SK-N-SH (cell line): ENCODE data around the gene TBX2. TPM values are rescaled to one million over a fixed set of nuclear protein-coding genes. Genes with fewer than 3 reads are reported as not detected.
A peak's percentile ranks its signal among the peaks of the same experiment; 100 is the strongest.

Experiments used
- CTCF ChIA-PET: fragments of 300-600, 350-600 bp; formaldehyde crosslinking; extraction: SDS; loops from one replicate; lab custom pipeline; 2021; lab: Yijun Ruan, JAX
- POLR2A ChIA-PET: fragments of 350-600 bp; sonication (Branson Sonifier 250); formaldehyde crosslinking; extraction: SDS; loops from one replicate; lab custom pipeline; 2020; ENCODE audit warnings: antibody characterized with exemption, inconsistent platforms; lab: Yijun Ruan, JAX
- DNase-seq: peaks from one replicate; pipeline ENCODE4 v3.0.0; 2012
- H2AFZ ChIP-seq: fragments of 200-600 bp; sonication (generic); 2 replicates; pipeline ENCODE4 v1.8.1; 2016; ENCODE audit warnings: antibody characterized with exemption, mild to moderate bottlenecking, low read depth
- H3F3A ChIP-seq: fragments of 200-600 bp; sonication (generic); replicated peaks from 2 replicates; pipeline ENCODE3; 2016; ENCODE audit warnings: antibody characterized with exemption, mild to moderate bottlenecking; ENCODE audit not compliant: insufficient read depth
- H3K27ac ChIP-seq, 2 experiments: fragments of 200-500 bp in 1 of 2; fragments of 200-600 bp in 1 of 2; sonication (Bioruptor generic) in 1 of 2; sonication (generic), shearing (Covaris generic) in 1 of 2; 2 replicates each; pipeline versions ENCODE4 v1.5.1 to v1.6.1; 2014 to 2016; ENCODE audit warnings: low read depth in 2 of 2, inconsistent platforms in 1 of 2, low read length in 1 of 2, mild to moderate bottlenecking in 1 of 2, mixed read lengths in 1 of 2
- H3K27me3 ChIP-seq: fragments of 200-600 bp; sonication (generic), shearing (Covaris generic); 2 replicates; pipeline ENCODE4 v1.6.1; 2016; ENCODE audit warnings: mixed run types; ENCODE audit not compliant: insufficient read depth
- H3K36me3 ChIP-seq, 2 experiments: fragments of 200-500 bp in 1 of 2; fragments of 200-600 bp in 1 of 2; sonication (Bioruptor generic) in 1 of 2; sonication (generic) in 1 of 2; replicated peaks in 1 of 2; 2 replicates each; pipeline versions ENCODE3 to v1.5.1; 2014 to 2016; ENCODE audit warnings: low read length in 1 of 2, mild to moderate bottlenecking in 1 of 2; ENCODE audit not compliant: insufficient read depth in 2 of 2, control insufficient read depth in 1 of 2
- H3K4me1 ChIP-seq, 2 experiments: fragments of 200-500 bp in 1 of 2; fragments of 200-600 bp in 1 of 2; sonication (Bioruptor generic) in 1 of 2; sonication (generic), shearing (Covaris generic) in 1 of 2; 2 replicates each; pipeline versions ENCODE4 v1.5.1 to v1.6.1; 2014 to 2016; ENCODE audit warnings: low read depth in 1 of 2, low read length in 1 of 2, mixed run types in 1 of 2; ENCODE audit not compliant: insufficient read depth in 2 of 2, control insufficient read depth in 1 of 2
- H3K4me2 ChIP-seq: fragments of 200-600 bp; sonication (generic), shearing (Covaris generic); 2 replicates; pipeline ENCODE4 v1.6.1; 2017; ENCODE audit warnings: mixed run types
- H3K4me3 ChIP-seq, 2 experiments: fragments of 200-500 bp in 1 of 2; fragments of 200-600 bp in 1 of 2; sonication (Bioruptor generic) in 1 of 2; sonication (generic), shearing (Covaris generic) in 1 of 2; 2 replicates each; pipeline versions ENCODE4 v1.5.1 to v1.8.1; 2014 to 2016; ENCODE audit warnings: low read depth in 2 of 2, inconsistent platforms in 1 of 2, low read length in 1 of 2, mild to moderate bottlenecking in 1 of 2, mixed read lengths in 1 of 2, moderate library complexity in 1 of 2
- H3K79me2 ChIP-seq: fragments of 200-600 bp; sonication (generic); 2 replicates; pipeline ENCODE4 v1.8.1; 2017; ENCODE audit warnings: mild to moderate bottlenecking; ENCODE audit not compliant: insufficient read depth
- H3K9ac ChIP-seq: fragments of 200-600 bp; sonication (generic); 2 replicates; pipeline ENCODE4 v1.6.1; 2017; ENCODE audit warnings: mixed run types
- H3K9me2 ChIP-seq: fragments of 200-600 bp; sonication (generic); 2 replicates; pipeline ENCODE4 v1.6.1; 2017; ENCODE audit warnings: mixed run types
- H3K9me3 ChIP-seq: fragments of 200-600 bp; sonication (generic); 2 replicates; pipeline ENCODE4 v1.6.1; 2017; ENCODE audit warnings: mixed run types, mild to moderate bottlenecking, moderate library complexity
- H4K20me1 ChIP-seq: fragments of 200-600 bp; sonication (generic); 2 replicates; pipeline ENCODE4 v1.6.1; 2017; ENCODE audit warnings: mild to moderate bottlenecking, mixed run types; ENCODE audit not compliant: insufficient read depth
- CHD2 ChIP-seq: fragments of 150-350 bp; IDR thresholded peaks from 2 replicates; pipeline ENCODE4 v1.6.1; 2018; ENCODE audit warnings: low read length; ENCODE audit not compliant: partially characterized antibody
- CTCF ChIP-seq: fragments of 200-600 bp; sonication (generic); IDR thresholded peaks from 2 replicates; pipeline ENCODE4 v1.6.1; 2017; ENCODE audit warnings: antibody characterized with exemption, mild to moderate bottlenecking, moderate library complexity
- ELF1 ChIP-seq: IDR thresholded peaks from 2 replicates; pipeline ENCODE4 v1.4.0; 2012
- EZH2phosphoT487 ChIP-seq: fragments of 200-600 bp; sonication (generic); IDR thresholded peaks from 2 replicates; pipeline ENCODE4 v1.6.1; 2017; ENCODE audit warnings: low read depth, mixed run types, mild to moderate bottlenecking, antibody characterized with exemption, moderate library complexity, borderline replicate concordance
- FOXJ3 ChIP-seq: sonication (generic); formaldehyde crosslinking; IDR thresholded peaks from 2 replicates; pipeline ENCODE4 v1.5.1; 2020; ENCODE audit warnings: mild to moderate bottlenecking, missing genetic modification reagents
- FOXM1 ChIP-seq: IDR thresholded peaks from 2 replicates; pipeline ENCODE4 v1.4.0; 2012; ENCODE audit warnings: low read depth, mild to moderate bottlenecking
- GATA2 ChIP-seq: sonication (generic); formaldehyde crosslinking; IDR thresholded peaks from 2 replicates; pipeline ENCODE4 v1.5.0; 2020; ENCODE audit warnings: mild to moderate bottlenecking, missing genetic modification reagents
- IRF3 ChIP-seq: fragments of 150-350 bp; IDR thresholded peaks from 2 replicates; pipeline ENCODE4 v1.6.1; 2016; ENCODE audit warnings: mild to moderate bottlenecking, low read depth, low read length
- JUND ChIP-seq: IDR thresholded peaks from 2 replicates; pipeline ENCODE4 v1.4.0; 2012
- MEF2A ChIP-seq: IDR thresholded peaks from 2 replicates; pipeline ENCODE4 v1.4.0; 2012; ENCODE audit warnings: low read depth, borderline replicate concordance
- POLR2AphosphoS5 ChIP-seq: IDR thresholded peaks from 2 replicates; pipeline ENCODE4 v1.6.1; 2012; ENCODE audit warnings: low read depth, low read length
- RAD21 ChIP-seq: IDR thresholded peaks from 2 replicates; pipeline ENCODE4 v1.6.1; 2012; ENCODE audit warnings: mild to moderate bottlenecking, low read length
- SIN3A ChIP-seq: IDR thresholded peaks from 2 replicates; pipeline ENCODE4 v1.6.1; 2012; ENCODE audit warnings: low read depth, mild to moderate bottlenecking, low read length, moderate library complexity, borderline replicate concordance
- SMC3 ChIP-seq: IDR thresholded peaks from 2 replicates; pipeline ENCODE4 v1.6.1; 2012; ENCODE audit warnings: low read depth, low read length, improper control_type of control experiment
- TCF12 ChIP-seq: IDR thresholded peaks from 2 replicates; pipeline ENCODE4 v1.4.0; 2012
- TEAD4 ChIP-seq: IDR thresholded peaks from 2 replicates; pipeline ENCODE4 v1.4.0; 2012; ENCODE audit warnings: mild to moderate bottlenecking, borderline replicate concordance; ENCODE audit not compliant: insufficient read depth
- USF1 ChIP-seq: IDR thresholded peaks from 2 replicates; pipeline ENCODE4 v1.4.0; 2012; ENCODE audit warnings: low read depth, borderline replicate concordance
- YY1 ChIP-seq: IDR thresholded peaks from 2 replicates; pipeline ENCODE4 v1.4.0; 2012; ENCODE audit warnings: low read depth, mild to moderate bottlenecking
- WGBS: methylation state at CpG from one replicate; pipeline ENCODE4 v1.1.6; 2017; ENCODE audit warnings: low lambda C conversion rate; 5-methylcytosine and 5-hydroxymethylcytosine counted together
- polyA plus RNA-seq, 3 experiments: library from polyadenylated mRNA; depleted of rRNA; stranded (reverse); fragments of >200 nt; gene quantifications; 2 replicates each; pipeline ENCODE4 v1.2.3, GENCODE V29; 2012

TBX2 gene
- polyA plus RNA-seq, 1 of the 3 experiments (the other 2 are of a cell fraction) = 57.8 TPM

DNA sequence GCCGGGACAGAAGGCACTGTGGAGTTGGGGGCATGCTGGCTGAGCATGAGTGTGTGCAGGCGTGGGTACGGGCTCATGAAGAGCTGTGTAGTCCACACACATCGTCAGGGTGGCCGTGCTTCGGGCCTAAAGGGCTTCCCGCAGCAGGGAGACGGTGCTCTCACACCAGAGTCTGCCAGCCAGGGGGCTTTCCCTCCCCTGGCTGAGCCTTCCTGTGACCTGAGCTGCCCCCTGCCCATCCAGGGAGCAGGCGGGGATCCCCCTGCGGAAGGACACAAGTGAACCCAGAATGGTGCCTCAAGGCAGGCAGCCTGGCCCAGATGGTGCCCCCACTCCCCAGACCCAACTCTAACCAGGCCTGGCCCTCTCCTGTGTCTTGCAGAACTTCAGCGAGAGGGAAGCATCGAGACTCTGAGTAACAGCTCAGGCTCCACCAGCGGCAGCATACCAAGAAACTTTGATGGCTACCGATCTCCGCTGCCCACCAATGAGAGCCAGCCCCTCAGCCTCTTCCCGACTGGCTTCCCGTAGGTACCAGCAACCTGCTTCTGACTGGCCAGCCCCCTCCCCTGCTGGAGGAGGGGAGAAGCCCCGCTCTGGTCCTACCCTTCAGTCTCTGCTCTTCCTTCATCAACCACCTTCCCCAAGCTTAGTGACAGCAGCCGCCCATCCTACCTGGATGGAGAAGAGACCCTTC is 7.9 kb upstream of the TBX2 start:
- no peak for TF ChIP-seq USF1
- TF ChIP-seq ELF1 = no peak
- TF ChIP-seq YY1 = no peak
- TF ChIP-seq SMC3 = no peak
- TF ChIP-seq POLR2AphosphoS5 = no peak; the same call in 1 of the 2 replicates
- TF ChIP-seq FOXM1 = no peak
- no peak for TF ChIP-seq SIN3A
- no peak for TF ChIP-seq GATA2 (CRISPR knock-in tag)
- TF ChIP-seq FOXJ3 (CRISPR knock-in tag) = no peak
- TF ChIP-seq TEAD4 = no peak
- TF ChIP-seq RAD21 = no peak
- no peak for TF ChIP-seq JUND
- TF ChIP-seq IRF3 = no peak
- no peak for TF ChIP-seq MEF2A
- TF ChIP-seq, all 33 proteins: peak for 0
- Histone ChIP-seq H3K4me3 (no peak overlapping the region), H3K4me2 (no peak overlapping the region), H4K20me1 (no peaks in the 10 kb centered on the region), H3K27ac (peak overlapping the region in 1 of 2 experiments; percentile 32; a peak in 1 of 4 replicates), H2AFZ (no peak overlapping the region), H3K79me2 (peaks cover 48% of the 10 kb centered on the region), H3K36me3 (peaks cover 0 to 8% of the 10 kb centered on the region in 2 experiments), H3K27me3 (no peaks in the 10 kb centered on the region), H3K9me2 (no peaks in the 10 kb centered on the region), H3K4me1 (peaks cover 5 to 83% of the 10 kb centered on the region in 2 experiments; a peak in 2 of 4 replicates), H3K9me3 (no peaks in the 10 kb centered on the region), H3F3A (peaks cover 11% of the 10 kb centered on the region), H3K9ac (no peak overlapping the region)
- WGBS = 94% methylated on average over 12 of the region's 19 CpGs
- ChIA-PET CTCF (interaction anchor here (0.5 to 11.4 kb wide), 8 partner anchors 8 to 420 kb away, joined by 3 to 133 read pairs (median 4); partner anchors contain the start of gene TBX2), POLR2A (interaction anchor here (0.7 kb wide), 1 partner anchor 21 kb away, joined by 3 read pairs; no protein-coding TSS in a partner anchor)
- DNase-seq = no peak

GRCh38 chr17:61392679-61393078 is 7.0 kb upstream of the TBX2 start:
- no peaks in the 10 kb centered on the region for H3K9me3 ChIP-seq
- H3K27me3 ChIP-seq = no peaks in the 10 kb centered on the region
- DNase-seq = no peak
- H3K27ac ChIP-seq = no peak overlapping the region
- no peak overlapping the region for H3K9ac ChIP-seq
- no peak overlapping the region for H2AFZ ChIP-seq
- no peak overlapping the region for H3K4me3 ChIP-seq
- H3K4me1 ChIP-seq = peaks cover 5 to 80% of the 10 kb centered on the region in 2 experiments; a peak in 2 of 4 replicates
- H4K20me1 ChIP-seq = no peaks in the 10 kb centered on the region
- no peak overlapping the region for H3K4me2 ChIP-seq
- H3F3A ChIP-seq = peaks cover 11% of the 10 kb centered on the region
- H3K36me3 ChIP-seq = peaks cover 0 to 8% of the 10 kb centered on the region in 2 experiments
- H3K9me2 ChIP-seq = no peaks in the 10 kb centered on the region
- 100% methylated on average over 3 of the region's 3 CpGs for WGBS
- POLR2A ChIA-PET = no interaction called here
- TF ChIP-seq SIN3A (no peak), TCF12 (no peak), CHD2 (no peak), TEAD4 (no peak), EZH2phosphoT487 (no peak), CTCF (no peak)
- CTCF ChIA-PET = interaction anchor here (1.2 to 11.4 kb wide), 5 partner anchors 9 to 391 kb away, joined by 3 to 133 read pairs (median 6); no protein-coding TSS in a partner anchor
- peaks cover 57% of the 10 kb centered on the region for H3K79me2 ChIP-seq
